CD14-positive monocyte (primary cell): ENCODE measurements around the gene TEAD4. TPM values are rescaled to one million over a fixed set of nuclear protein-coding genes. Genes with fewer than 3 reads are reported as not detected.
"Not testable (repeated sequence)": the region's sequence is repeated elsewhere in the genome, so short reads cannot be mapped to it uniquely, and the experiment has no call there.

Source experiments
- DNase-seq, 3 donors: peaks; one replicate each; pipeline ENCODE4 v3.0.0-alpha.2; 2011 to 2022
- H2AFZ ChIP-seq: 2 replicates; pipeline ENCODE4 v1.6.0; 2012; ENCODE audit warnings: mild to moderate bottlenecking, low read depth, low read length, inconsistent platforms; ENCODE audit not compliant: insufficient read depth, poor library complexity, severe bottlenecking
- H3K27ac ChIP-seq, 2 donors: 1 replicate in 1 of 2; 2 replicates in 1 of 2; pipeline ENCODE4 v1.5.1; 2012 to 2013; ENCODE audit warnings: low read length in 2 of 2, control low read depth in 1 of 2, inconsistent platforms in 1 of 2, low read depth in 1 of 2, mild to moderate bottlenecking in 1 of 2
- H3K27me3 ChIP-seq, 2 donors: one replicate each; pipeline versions ENCODE4 v1.6.0 to v1.6.1; 2011 to 2013; ENCODE audit warnings: low read length in 2 of 2; ENCODE audit not compliant: control insufficient read depth in 2 of 2, insufficient read depth in 2 of 2
- H3K36me3 ChIP-seq, 2 donors: replicated peaks in 1 of 2; 1 replicate in 1 of 2; 2 replicates in 1 of 2; pipeline versions ENCODE4 v1.5.1 to v1.6.1; 2012 to 2013; ENCODE audit warnings: low read length in 2 of 2, control low read depth in 1 of 2, inconsistent platforms in 1 of 2, mild to moderate bottlenecking in 1 of 2; ENCODE audit not compliant: insufficient read depth in 2 of 2, control insufficient read depth in 1 of 2
- H3K4me1 ChIP-seq, 2 donors: 1 replicate in 1 of 2; 2 replicates in 1 of 2; pipeline versions ENCODE4 v1.5.1 to v1.6.1; 2012 to 2013; ENCODE audit warnings: low read length in 2 of 2, control low read depth in 1 of 2, inconsistent platforms in 1 of 2, mild to moderate bottlenecking in 1 of 2, moderate library complexity in 1 of 2; ENCODE audit not compliant: insufficient read depth in 2 of 2, control insufficient read depth in 1 of 2
- H3K4me2 ChIP-seq: replicated peaks from 2 replicates; pipeline ENCODE3; 2012; ENCODE audit warnings: low read length, moderate library complexity, mild to moderate bottlenecking; ENCODE audit not compliant: poor library complexity, severe bottlenecking; ENCODE audit errors: extremely low read depth
- H3K4me3 ChIP-seq, 3 experiments: fragments of 200-600 bp in 1 of 3; sonication (generic) in 1 of 3; replicated peaks in 1 of 3; 1 replicate in 2 of 3; 2 replicates in 1 of 3; pipeline ENCODE4 v1.5.1; 2011 to 2013; ENCODE audit warnings: low read length in 3 of 3, mild to moderate bottlenecking in 3 of 3, control low read depth in 2 of 3, low read depth in 2 of 3, inconsistent platforms in 1 of 3, moderate library complexity in 1 of 3
- H3K79me2 ChIP-seq: 2 replicates; pipeline ENCODE4 v1.6.0; 2012; ENCODE audit warnings: mild to moderate bottlenecking, control low read depth, inconsistent platforms, low read length, moderate library complexity; ENCODE audit not compliant: insufficient read depth
- H3K9ac ChIP-seq: 2 replicates; pipeline ENCODE4 v1.6.0; 2017; ENCODE audit warnings: low read length, mild to moderate bottlenecking; ENCODE audit not compliant: insufficient read depth, poor library complexity, severe bottlenecking
- H3K9me3 ChIP-seq, 2 donors: replicated peaks in 1 of 2; 1 replicate in 1 of 2; 2 replicates in 1 of 2; pipeline versions ENCODE4 v1.5.1 to v1.6.1; 2012 to 2013; ENCODE audit warnings: low read length in 2 of 2, control low read depth in 1 of 2; ENCODE audit not compliant: control insufficient read depth in 1 of 2, insufficient read depth in 1 of 2
- H4K20me1 ChIP-seq: 2 replicates; pipeline ENCODE4 v1.6.0; 2012; ENCODE audit warnings: mild to moderate bottlenecking, low read length, control low read depth, moderate library complexity; ENCODE audit not compliant: insufficient read depth
- H3K27ac Mint-ChIP-seq, 7 donors: one replicate each; pipeline ENCODE4 v1.8.0; 2020; ENCODE audit warnings: mild to moderate bottlenecking in 7 of 7, mixed read lengths in 7 of 7, moderate library complexity in 6 of 7, inconsistent platforms in 2 of 7
- H3K27me3 Mint-ChIP-seq, 3 donors: one replicate each; pipeline ENCODE4 v1.8.0; 2021 to 2022; ENCODE audit warnings: low read depth in 3 of 3, mild to moderate bottlenecking in 3 of 3, mixed read lengths in 3 of 3, moderate library complexity in 3 of 3, inconsistent platforms in 1 of 3
- H3K36me3 Mint-ChIP-seq, 2 donors: one replicate each; pipeline ENCODE4 v1.8.0; 2020; ENCODE audit warnings: mixed read lengths in 2 of 2, inconsistent platforms in 1 of 2, mild to moderate bottlenecking in 1 of 2
- H3K4me1 Mint-ChIP-seq: one replicate; pipeline ENCODE4 v1.8.0; 2020; ENCODE audit warnings: mild to moderate bottlenecking, mixed read lengths
- H3K4me3 Mint-ChIP-seq, 2 donors: one replicate each; pipeline ENCODE4 v1.8.0; 2020; ENCODE audit warnings: mild to moderate bottlenecking in 2 of 2, mixed read lengths in 2 of 2, moderate library complexity in 1 of 2
- H3K9me3 Mint-ChIP-seq, 7 donors: one replicate each; pipeline ENCODE4 v1.8.0; 2020 to 2022; ENCODE audit warnings: mixed read lengths in 7 of 7, mild to moderate bottlenecking in 6 of 7, moderate library complexity in 6 of 7, inconsistent platforms in 2 of 7
- WGBS: methylation state at CpG from one replicate; pipeline ENCODE4 v1.1.5; 2013; ENCODE audit warnings: missing lambda C conversion rate; ENCODE audit not compliant: insufficient coverage; 5-methylcytosine and 5-hydroxymethylcytosine counted together
- intact Hi-C, 2 donors: fragments of 100-400 bp; cut with micrococcal nuclease; formaldehyde crosslinking; loops; one replicate each; pipeline versions ENCODE4 v1.15.0 to v1.15.1; 2023
- polyA plus RNA-seq, 3 donors: library from polyadenylated mRNA; depleted of rRNA in 1 of 3; unstranded in 2 of 3; stranded (reverse) in 1 of 3; fragments of 300-500 nt in 2 of 3; fragments of >200 nt in 1 of 3; fragmentation: Illumina TruSeq in 2 of 3; gene quantifications; 1 replicate in 2 of 3; 2 replicates in 1 of 3; pipeline ENCODE4 v1.2.3, GENCODE V29; 2012 to 2021
- TF ChIP-seq, protein P1 (sequence below): fragments of 200-600 bp; IDR thresholded peaks from one replicate; pipeline ENCODE4 v1.8.0; 2022; ENCODE audit warnings: antibody characterized with exemption, mild to moderate bottlenecking

Gene TEAD4
- polyA plus RNA-seq, 3 donors, result not detected

DNA sequence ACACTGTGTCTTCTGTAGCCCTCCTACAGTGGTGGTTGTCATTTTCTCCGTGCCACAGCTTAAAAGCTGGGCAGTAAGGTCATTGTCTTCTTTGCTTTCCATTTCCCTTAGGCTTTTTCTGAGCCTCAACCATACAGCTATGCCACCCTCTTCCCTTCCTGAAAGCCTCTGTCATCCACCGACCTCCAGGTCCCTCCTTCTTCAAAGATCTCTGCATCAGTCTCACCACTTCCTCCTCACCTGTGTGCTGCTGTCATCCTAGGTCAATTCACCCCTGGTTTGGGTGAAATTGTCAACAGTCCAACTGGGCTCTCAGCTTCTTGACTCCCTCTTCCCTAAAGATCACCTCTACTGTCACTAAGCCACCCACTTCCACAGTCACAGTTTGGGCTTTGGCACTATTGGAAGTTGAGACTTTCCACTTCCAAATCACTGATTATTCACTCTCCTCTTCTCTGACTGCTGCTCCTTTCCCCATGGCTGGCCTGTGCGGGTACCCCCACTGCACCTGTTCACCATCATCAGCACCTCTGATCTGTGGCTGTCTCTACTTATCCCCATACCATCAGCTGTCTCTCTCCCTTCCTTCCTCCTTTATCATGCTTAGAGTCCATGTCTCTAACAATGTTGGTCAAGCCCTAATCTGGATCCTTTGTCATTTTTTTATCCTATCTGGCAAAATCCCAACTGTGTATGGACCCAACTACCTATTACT, 102.5 kb downstream of the TEAD4 start:
- Histone ChIP-seq H3K36me3 (no peaks in the 10 kb centered on the region), H3K27me3 (peaks cover 0 to 4% of the 10 kb centered on the region in 2 donors), H4K20me1 (no peaks in the 10 kb centered on the region), H3K27ac (no peak overlapping the region), H2AFZ (no peak overlapping the region), H3K9ac (no peak overlapping the region), H3K4me2 (no peak overlapping the region), H3K79me2 (no peaks in the 10 kb centered on the region), H3K9me3 (no peaks in the 10 kb centered on the region), H3K4me1 (no peaks in the 10 kb centered on the region), H3K4me3 (no peak overlapping the region)
- Mint-ChIP-seq H3K27me3 (peaks cover 4 to 37% (median 14%) of the 10 kb centered on the region in 3 donors), H3K4me1 (no peaks in the 10 kb centered on the region), H3K36me3 (no peaks in the 10 kb centered on the region), H3K4me3 (no peak overlapping the region), H3K9me3 (peaks cover 3 to 13% (median 8%) of the 10 kb centered on the region in 7 donors), H3K27ac (no peak overlapping the region)
- WGBS, result 55% methylated on average over 3 of the region's 3 CpGs
- DNase-seq, result no peak
- TF ChIP-seq, protein P1, sequence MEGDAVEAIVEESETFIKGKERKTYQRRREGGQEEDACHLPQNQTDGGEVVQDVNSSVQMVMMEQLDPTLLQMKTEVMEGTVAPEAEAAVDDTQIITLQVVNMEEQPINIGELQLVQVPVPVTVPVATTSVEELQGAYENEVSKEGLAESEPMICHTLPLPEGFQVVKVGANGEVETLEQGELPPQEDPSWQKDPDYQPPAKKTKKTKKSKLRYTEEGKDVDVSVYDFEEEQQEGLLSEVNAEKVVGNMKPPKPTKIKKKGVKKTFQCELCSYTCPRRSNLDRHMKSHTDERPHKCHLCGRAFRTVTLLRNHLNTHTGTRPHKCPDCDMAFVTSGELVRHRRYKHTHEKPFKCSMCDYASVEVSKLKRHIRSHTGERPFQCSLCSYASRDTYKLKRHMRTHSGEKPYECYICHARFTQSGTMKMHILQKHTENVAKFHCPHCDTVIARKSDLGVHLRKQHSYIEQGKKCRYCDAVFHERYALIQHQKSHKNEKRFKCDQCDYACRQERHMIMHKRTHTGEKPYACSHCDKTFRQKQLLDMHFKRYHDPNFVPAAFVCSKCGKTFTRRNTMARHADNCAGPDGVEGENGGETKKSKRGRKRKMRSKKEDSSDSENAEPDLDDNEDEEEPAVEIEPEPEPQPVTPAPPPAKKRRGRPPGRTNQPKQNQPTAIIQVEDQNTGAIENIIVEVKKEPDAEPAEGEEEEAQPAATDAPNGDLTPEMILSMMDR, result no peak
- intact Hi-C loops, result no loop called here

DNA sequence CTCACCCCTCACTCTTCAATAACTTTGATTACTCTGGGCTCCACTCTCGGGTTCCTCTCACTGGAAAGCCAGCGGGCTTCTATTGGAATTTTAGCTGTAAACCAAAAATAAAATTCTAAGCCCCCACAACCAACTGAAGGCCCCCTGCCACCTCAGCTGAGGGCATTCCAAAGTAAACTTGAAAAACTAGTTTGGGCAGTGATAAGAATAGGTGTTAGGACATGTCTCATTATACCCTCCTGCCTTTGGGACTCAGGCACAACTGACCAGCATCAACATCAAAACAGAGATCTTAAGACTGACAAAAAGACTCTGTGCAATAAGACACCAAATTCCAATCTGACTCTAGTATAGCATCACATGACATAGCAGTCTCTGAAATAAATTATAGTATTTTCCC, 106.1 kb downstream of the TEAD4 start:
- Mint-ChIP-seq H3K9me3 (peaks cover 3 to 13% (median 5%) of the 10 kb centered on the region in 7 donors), H3K36me3 (no peaks in the 10 kb centered on the region), H3K27ac (no peak overlapping the region), H3K4me3 (no peak overlapping the region), H3K27me3 (peaks cover 8 to 35% (median 14%) of the 10 kb centered on the region in 3 donors), H3K4me1 (no peaks in the 10 kb centered on the region)
- WGBS, result no CpG with 5 or more reads among the region's 2 CpGs
- H4K20me1 ChIP-seq, result no peaks in the 10 kb centered on the region
- H3K36me3 ChIP-seq, result no peaks in the 10 kb centered on the region
- no peak overlapping the region for H3K4me2 ChIP-seq
- no peak overlapping the region for H3K9ac ChIP-seq
- TF ChIP-seq, protein P1, result no peak
- no peak for DNase-seq
- H3K4me3 ChIP-seq, result no peak overlapping the region
- intact Hi-C loops, result no loop called here
- no peak overlapping the region for H2AFZ ChIP-seq
- H3K27me3 ChIP-seq, result peaks cover 0 to 4% of the 10 kb centered on the region in 2 donors
- H3K9me3 ChIP-seq, result no peaks in the 10 kb centered on the region
- H3K79me2 ChIP-seq, result no peaks in the 10 kb centered on the region
- no peak overlapping the region for H3K27ac ChIP-seq
- no peaks in the 10 kb centered on the region for H3K4me1 ChIP-seq

DNA sequence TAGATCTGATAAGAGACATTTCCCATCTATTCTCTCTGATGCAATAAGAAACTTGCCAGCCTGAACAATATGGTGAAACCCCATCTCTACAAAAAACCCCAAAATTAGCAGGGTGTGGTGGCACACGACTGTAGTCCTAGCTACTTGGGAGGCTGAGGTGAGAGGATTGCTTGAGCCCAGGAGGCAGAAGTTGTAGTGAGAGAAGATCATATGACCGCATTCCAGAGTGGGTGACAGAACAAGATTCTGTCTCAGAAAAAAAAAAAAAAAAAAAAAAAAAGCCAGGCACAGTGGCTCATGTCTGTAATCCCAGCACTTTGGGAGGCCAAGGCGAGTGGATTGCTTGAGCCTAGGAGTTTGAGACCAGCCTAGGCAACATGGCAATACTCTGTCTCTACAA, 106.6 kb downstream of the TEAD4 start:
- H3K36me3 ChIP-seq, H3K4me3 Mint-ChIP-seq, H3K9me3 ChIP-seq, H4K20me1 ChIP-seq, intact Hi-C loops, H3K36me3 Mint-ChIP-seq, H2AFZ ChIP-seq, H3K27ac Mint-ChIP-seq, H3K4me3 ChIP-seq, H3K79me2 ChIP-seq, H3K4me1 ChIP-seq, H3K27ac ChIP-seq, H3K9ac ChIP-seq, H3K4me1 Mint-ChIP-seq, H3K27me3 ChIP-seq, DNase-seq, H3K4me2 ChIP-seq: not testable (repeated sequence)
- peaks cover 7 to 31% (median 10%) of the 10 kb centered on the region in 3 donors for H3K27me3 Mint-ChIP-seq
- H3K9me3 Mint-ChIP-seq, result peaks cover 3 to 13% (median 5%) of the 10 kb centered on the region in 7 donors
- 100% methylated on average over 1 of the region's 3 CpGs for WGBS
